PC-3 (cell line): ENCODE results near the gene CTRB2.

Experiments
- EZH2 ChIP-seq: fragments of 300-600 bp; sonication (generic); IDR thresholded peaks from one replicate; pipeline ENCODE4 v1.6.1; 2017; ENCODE audit warnings: antibody characterized with exemption, mild to moderate bottlenecking, low read length; ENCODE audit not compliant: unreplicated experiment
- EZH2phosphoT487 ChIP-seq: fragments of 300-600 bp; sonication (generic); IDR thresholded peaks from 2 replicates; pipeline ENCODE4 v1.6.1; 2018; ENCODE audit warnings: mild to moderate bottlenecking, antibody characterized with exemption, low read length, borderline replicate concordance
- TF ChIP-seq, protein P1 (sequence below): fragments of 300-600 bp; sonication (generic); conservative IDR thresholded peaks from 2 replicates; pipeline ENCODE4 v1.5.1; 2017; ENCODE audit warnings: antibody characterized with exemption, low read depth, mild to moderate bottlenecking, low read length

DNA sequence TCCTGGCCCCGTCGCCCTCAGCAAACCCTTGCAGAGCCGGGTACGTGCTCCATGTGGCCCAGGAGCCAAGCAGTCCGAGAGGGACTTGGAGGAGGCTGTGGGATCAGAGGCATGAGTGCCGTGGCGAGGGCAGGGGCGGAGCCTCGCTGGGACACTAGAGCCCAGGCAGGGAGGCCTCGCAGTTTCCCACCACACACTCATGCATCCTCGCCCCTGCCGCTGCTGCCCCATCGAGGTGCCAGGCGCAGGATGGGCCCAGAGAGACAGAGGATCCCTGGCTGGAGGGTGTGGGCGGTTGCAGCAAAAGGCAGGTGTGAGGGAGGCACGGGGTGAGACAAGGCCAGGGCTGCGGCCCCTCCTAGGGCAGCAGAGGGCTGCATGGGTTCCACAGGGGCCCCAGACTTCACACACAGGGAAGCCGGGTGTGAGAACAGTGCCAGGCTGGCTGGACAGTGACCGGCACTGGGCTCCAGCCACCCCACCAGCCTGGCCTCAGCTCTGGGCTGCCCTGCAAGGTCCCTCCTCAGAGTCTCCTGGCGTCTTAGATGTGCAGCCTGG lies 36.8 kb upstream of the CTRB2 start:
- TF ChIP-seq, protein P1, sequence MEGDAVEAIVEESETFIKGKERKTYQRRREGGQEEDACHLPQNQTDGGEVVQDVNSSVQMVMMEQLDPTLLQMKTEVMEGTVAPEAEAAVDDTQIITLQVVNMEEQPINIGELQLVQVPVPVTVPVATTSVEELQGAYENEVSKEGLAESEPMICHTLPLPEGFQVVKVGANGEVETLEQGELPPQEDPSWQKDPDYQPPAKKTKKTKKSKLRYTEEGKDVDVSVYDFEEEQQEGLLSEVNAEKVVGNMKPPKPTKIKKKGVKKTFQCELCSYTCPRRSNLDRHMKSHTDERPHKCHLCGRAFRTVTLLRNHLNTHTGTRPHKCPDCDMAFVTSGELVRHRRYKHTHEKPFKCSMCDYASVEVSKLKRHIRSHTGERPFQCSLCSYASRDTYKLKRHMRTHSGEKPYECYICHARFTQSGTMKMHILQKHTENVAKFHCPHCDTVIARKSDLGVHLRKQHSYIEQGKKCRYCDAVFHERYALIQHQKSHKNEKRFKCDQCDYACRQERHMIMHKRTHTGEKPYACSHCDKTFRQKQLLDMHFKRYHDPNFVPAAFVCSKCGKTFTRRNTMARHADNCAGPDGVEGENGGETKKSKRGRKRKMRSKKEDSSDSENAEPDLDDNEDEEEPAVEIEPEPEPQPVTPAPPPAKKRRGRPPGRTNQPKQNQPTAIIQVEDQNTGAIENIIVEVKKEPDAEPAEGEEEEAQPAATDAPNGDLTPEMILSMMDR = no peak
- no peak for TF ChIP-seq EZH2phosphoT487
- no peak for TF ChIP-seq EZH2
